HEK293 (cell line): ENCODE results near the gene CA11.
A peak's percentile ranks its signal among the peaks of the same experiment; 100 is the strongest.

Experiments used
- GFI1B ChIP-seq: fragments of 450-650 bp; formaldehyde crosslinking; IDR thresholded peaks from 2 replicates; pipeline ENCODE4 v1.5.1; 2016; ENCODE audit warnings: missing biosample characterization, missing genetic modification characterization
- TF ChIP-seq, protein P1 (sequence below): fragments of 450-650 bp; formaldehyde crosslinking; IDR thresholded peaks from 2 replicates; pipeline ENCODE4 v1.5.1; 2016; ENCODE audit warnings: missing biosample characterization, missing genetic modification characterization
- TF ChIP-seq, protein P2 (sequence below): fragments of 450-650 bp; formaldehyde crosslinking; IDR thresholded peaks from 2 replicates; pipeline ENCODE4 v1.5.1; 2016; ENCODE audit warnings: missing biosample characterization, missing genetic modification characterization

DNA sequence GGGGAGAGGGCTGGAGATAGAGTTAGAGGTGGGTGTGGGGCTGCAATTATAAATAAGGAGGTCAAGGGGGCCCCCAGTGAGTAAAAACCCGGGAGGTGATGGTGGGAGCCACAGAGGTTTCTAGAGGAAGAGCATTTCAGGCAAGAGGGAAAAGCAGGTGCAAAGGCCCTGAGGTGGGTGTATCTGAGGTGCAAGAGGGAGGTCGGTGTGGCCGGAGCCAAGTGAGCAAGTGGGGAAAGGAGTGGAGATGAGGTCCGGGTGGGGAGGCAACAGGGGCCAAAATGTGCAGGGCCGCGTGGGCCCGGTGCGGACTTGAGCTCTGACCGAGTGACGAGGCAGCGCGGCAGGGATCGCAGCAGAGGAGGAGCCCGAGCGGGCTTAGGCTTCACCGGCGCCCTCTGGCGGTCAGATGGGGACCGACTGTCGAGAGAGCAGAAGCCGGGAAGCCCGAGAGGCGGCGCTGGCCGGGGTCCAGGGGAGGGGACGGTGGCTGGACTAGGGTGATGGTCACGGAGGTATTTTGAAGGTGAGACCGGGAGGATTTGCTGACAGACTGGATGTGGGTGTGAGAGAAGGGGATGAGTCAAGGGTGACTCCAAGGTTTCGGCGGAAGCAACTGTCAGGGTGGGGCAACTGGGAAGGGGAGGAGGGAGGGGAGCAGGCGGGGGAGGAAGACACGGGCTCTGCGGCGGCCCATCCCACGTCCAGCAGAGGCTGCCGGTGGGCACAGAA is 57.2 kb downstream of the CA11 start:
- TF ChIP-seq, protein P1, sequence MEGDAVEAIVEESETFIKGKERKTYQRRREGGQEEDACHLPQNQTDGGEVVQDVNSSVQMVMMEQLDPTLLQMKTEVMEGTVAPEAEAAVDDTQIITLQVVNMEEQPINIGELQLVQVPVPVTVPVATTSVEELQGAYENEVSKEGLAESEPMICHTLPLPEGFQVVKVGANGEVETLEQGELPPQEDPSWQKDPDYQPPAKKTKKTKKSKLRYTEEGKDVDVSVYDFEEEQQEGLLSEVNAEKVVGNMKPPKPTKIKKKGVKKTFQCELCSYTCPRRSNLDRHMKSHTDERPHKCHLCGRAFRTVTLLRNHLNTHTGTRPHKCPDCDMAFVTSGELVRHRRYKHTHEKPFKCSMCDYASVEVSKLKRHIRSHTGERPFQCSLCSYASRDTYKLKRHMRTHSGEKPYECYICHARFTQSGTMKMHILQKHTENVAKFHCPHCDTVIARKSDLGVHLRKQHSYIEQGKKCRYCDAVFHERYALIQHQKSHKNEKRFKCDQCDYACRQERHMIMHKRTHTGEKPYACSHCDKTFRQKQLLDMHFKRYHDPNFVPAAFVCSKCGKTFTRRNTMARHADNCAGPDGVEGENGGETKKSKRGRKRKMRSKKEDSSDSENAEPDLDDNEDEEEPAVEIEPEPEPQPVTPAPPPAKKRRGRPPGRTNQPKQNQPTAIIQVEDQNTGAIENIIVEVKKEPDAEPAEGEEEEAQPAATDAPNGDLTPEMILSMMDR (tag by site-specific recombination): peak; percentile 100
- no peak for TF ChIP-seq GFI1B (tag by site-specific recombination)
- TF ChIP-seq, protein P2, sequence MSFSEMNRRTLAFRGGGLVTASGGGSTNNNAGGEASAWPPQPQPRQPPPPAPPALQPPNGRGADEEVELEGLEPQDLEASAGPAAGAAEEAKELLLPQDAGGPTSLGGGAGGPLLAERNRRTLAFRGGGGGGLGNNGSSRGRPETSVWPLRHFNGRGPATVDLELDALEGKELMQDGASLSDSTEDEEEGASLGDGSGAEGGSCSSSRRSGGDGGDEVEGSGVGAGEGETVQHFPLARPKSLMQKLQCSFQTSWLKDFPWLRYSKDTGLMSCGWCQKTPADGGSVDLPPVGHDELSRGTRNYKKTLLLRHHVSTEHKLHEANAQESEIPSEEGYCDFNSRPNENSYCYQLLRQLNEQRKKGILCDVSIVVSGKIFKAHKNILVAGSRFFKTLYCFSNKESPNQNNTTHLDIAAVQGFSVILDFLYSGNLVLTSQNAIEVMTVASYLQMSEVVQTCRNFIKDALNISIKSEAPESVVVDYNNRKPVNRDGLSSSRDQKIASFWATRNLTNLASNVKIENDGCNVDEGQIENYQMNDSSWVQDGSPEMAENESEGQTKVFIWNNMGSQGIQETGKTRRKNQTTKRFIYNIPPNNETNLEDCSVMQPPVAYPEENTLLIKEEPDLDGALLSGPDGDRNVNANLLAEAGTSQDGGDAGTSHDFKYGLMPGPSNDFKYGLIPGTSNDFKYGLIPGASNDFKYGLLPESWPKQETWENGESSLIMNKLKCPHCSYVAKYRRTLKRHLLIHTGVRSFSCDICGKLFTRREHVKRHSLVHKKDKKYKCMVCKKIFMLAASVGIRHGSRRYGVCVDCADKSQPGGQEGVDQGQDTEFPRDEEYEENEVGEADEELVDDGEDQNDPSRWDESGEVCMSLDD (tag by site-specific recombination): peak; percentile 81
